ENCODE results near the gene CSTPP1. TPM values are rescaled to one million over a fixed set of nuclear protein-coding genes. Genes with fewer than 3 reads are reported as not detected.

CSTPP1 gene
- total RNA-seq, 1 donor from 2014 or later: 29.9 TPM

GRCh38 chr11:47179655-47179991 is 243.1 kb downstream of the CSTPP1 start:
- intact Hi-C loops (cut with micrococcal nuclease): no loop called here
- Mint-ChIP-seq H3K27ac (peak overlapping the region; percentile 41), H3K4me1 (peaks cover 27% of the 10 kb centered on the region), H3K4me3 (no peak overlapping the region), H3K27me3 (peaks cover 7% of the 10 kb centered on the region), H3K36me3 (ENCODE audit: low read depth) (peaks cover 19% of the 10 kb centered on the region), H3K9me3 (no peaks in the 10 kb centered on the region)
- TF ChIP-seq CTCF (IDR thresholded peaks at IDR 0.05): no peak
- ChIA-PET CTCF (interaction anchor here (0.8 to 3.7 kb wide), 6 partner anchors 35 to 228 kb away, joined by 3 to 40 read pairs (median 4); partner anchors contain the start of genes ACP2, DDB2, NR1H3 and SLC39A13), POLR2A (interaction anchor here (1.1 kb wide), 1 partner anchor 35 kb away, joined by 7 read pairs; the partner anchor contains the start of gene DDB2)
- no peak for ATAC-seq (ENCODE audit: low read depth)
- DNase-seq: no peak

GRCh38 chr11:47180006-47180787 is 243.6 kb downstream of the CSTPP1 start:
- no peak for ATAC-seq (ENCODE audit: low read depth)
- no peak for DNase-seq
- Mint-ChIP-seq H3K36me3 (ENCODE audit: low read depth) (peaks cover 14% of the 10 kb centered on the region), H3K9me3 (no peaks in the 10 kb centered on the region), H3K27me3 (peaks cover 7% of the 10 kb centered on the region), H3K4me1 (peaks cover 24% of the 10 kb centered on the region), H3K4me3 (no peak overlapping the region), H3K27ac (no peak overlapping the region)
- intact Hi-C loops (cut with micrococcal nuclease): no loop called here
- TF ChIP-seq CTCF (IDR thresholded peaks at IDR 0.05): no peak
- POLR2A ChIA-PET: interaction anchor here (1.1 kb wide), 1 partner anchor 35 kb away, joined by 7 read pairs; the partner anchor contains the start of gene DDB2
- CTCF ChIA-PET: interaction anchor here (0.8 to 3.7 kb wide), 7 partner anchors 25 to 228 kb away, joined by 3 to 40 read pairs (median 4); partner anchors contain the start of genes ACP2, DDB2, NR1H3 and SLC39A13

- Mint-ChIP-seq H3K36me3 (ENCODE audit: low read depth) (peaks cover 8% of the 10 kb centered on the region), H3K4me3 (no peak overlapping the region), H3K4me1 (peaks cover 15% of the 10 kb centered on the region), H3K27me3 (peaks cover 7% of the 10 kb centered on the region), H3K9me3 (no peaks in the 10 kb centered on the region), H3K27ac (no peak overlapping the region)
- ChIA-PET POLR2A (interaction anchor here (0.5 kb wide), 1 partner anchor 46 kb away, joined by 3 read pairs; no protein-coding TSS in a partner anchor), CTCF (interaction anchor here (1.1 to 1.9 kb wide), 2 partner anchors 24 to 78 kb away, joined by 4 to 5 read pairs; no protein-coding TSS in a partner anchor)
- intact Hi-C loops (cut with micrococcal nuclease): no loop called here
- ATAC-seq (ENCODE audit: low read depth): no peak
- TF ChIP-seq CTCF (IDR thresholded peaks at IDR 0.05): no peak
- DNase-seq: no peak
These were observed 244.7 kb downstream of the CSTPP1 start for GRCh38 chr11:47181271-47181670.

GRCh38 chr11:47182380-47182779 is 245.8 kb downstream of the CSTPP1 start:
- CTCF ChIA-PET: interaction anchor here (1.9 kb wide), 1 partner anchor 77 kb away, joined by 5 read pairs; no protein-coding TSS in a partner anchor
- Mint-ChIP-seq H3K27me3 (peaks cover 9% of the 10 kb centered on the region), H3K36me3 (ENCODE audit: low read depth) (no peaks in the 10 kb centered on the region), H3K4me1 (peaks cover 19% of the 10 kb centered on the region), H3K27ac (no peak overlapping the region), H3K4me3 (no peak overlapping the region), H3K9me3 (no peaks in the 10 kb centered on the region)
- intact Hi-C loops (cut with micrococcal nuclease): no loop called here
- POLR2A ChIA-PET: no interaction called here
- no peak for TF ChIP-seq CTCF (IDR thresholded peaks at IDR 0.05)
- DNase-seq (no peak), ATAC-seq (ENCODE audit: low read depth) (no peak)
